HepG2 (cell line): ENCODE measurements around the gene VEGFA.

Experiments used
- CENPT ChIP-seq: sonication (generic); formaldehyde crosslinking; IDR thresholded peaks from 2 replicates; pipeline ENCODE4 v1.8.0; 2022; ENCODE audit warnings: low read depth, mild to moderate bottlenecking, moderate library complexity, missing genetic modification reagents
- ESRRA ChIP-seq: sonication (generic); formaldehyde crosslinking; IDR thresholded peaks from 2 replicates; pipeline ENCODE4 v1.5.1; 2020; ENCODE audit warnings: mild to moderate bottlenecking, low read depth, missing genetic modification reagents
- IKZF4 ChIP-seq: sonication (generic); formaldehyde crosslinking; IDR thresholded peaks from 2 replicates; pipeline ENCODE4 v1.5.1; 2020; ENCODE audit warnings: borderline replicate concordance, mild to moderate bottlenecking, low read depth, missing genetic modification reagents; ENCODE audit errors: not compliant biosample characterization
- KLF9 ChIP-seq: IDR thresholded peaks from 2 replicates; pipeline ENCODE4 v1.6.1; 2016; ENCODE audit warnings: low read depth
- MAFK ChIP-seq, 2 experiments: IDR thresholded peaks in 1 of 2; conservative IDR thresholded peaks in 1 of 2; 2 replicates each; pipeline ENCODE4 v1.6.1; 2011; ENCODE audit warnings: improper control_type of control experiment in 2 of 2, low read length in 2 of 2
- NCOA2 ChIP-seq: sonication (generic); formaldehyde crosslinking; IDR thresholded peaks from 2 replicates; pipeline ENCODE4 v1.8.0; 2022; ENCODE audit warnings: inconsistent platforms
- NPAS2 ChIP-seq: sonication (generic); formaldehyde crosslinking; IDR thresholded peaks from 2 replicates; pipeline ENCODE4 v1.8.0; 2022; ENCODE audit warnings: mild to moderate bottlenecking, missing genetic modification reagents, borderline replicate concordance
- ZFX ChIP-seq: sonication (generic); formaldehyde crosslinking; IDR thresholded peaks from 2 replicates; pipeline ENCODE4 v1.4.0; 2020; ENCODE audit warnings: mild to moderate bottlenecking, low read depth, missing genetic modification reagents, moderate library complexity
- ZNF274 ChIP-seq: sonication (generic); formaldehyde crosslinking; IDR thresholded peaks from 2 replicates; pipeline ENCODE4 v1.5.1; 2020; ENCODE audit warnings: mild to moderate bottlenecking, missing genetic modification reagents

GRCh38 chr6:43807228-43808061 is 37.4 kb downstream of the VEGFA start:
- TF ChIP-seq ZFX (CRISPR knock-in tag) (peak; percentile 60), MAFK (conservative IDR thresholded peaks at IDR 0.05 in 1 of 2, IDR thresholded peaks at IDR 0.05 in 1 of 2; ENCODE audit: low read length in 2 of 2) (no peak), NPAS2 (CRISPR knock-in tag) (no peak), ESRRA (CRISPR knock-in tag) (peak; percentile 48; the same call in 1 of the 2 replicates), KLF9 (CRISPR knock-in tag) (no peak), ZNF274 (CRISPR knock-in tag) (no peak), CENPT (CRISPR knock-in tag) (no peak), NCOA2 (CRISPR knock-in tag) (no peak), IKZF4 (CRISPR knock-in tag) (no peak)
